H1 (cell line): Measurements from ENCODE around the gene CPT2. TPM values are rescaled to one million over a fixed set of nuclear protein-coding genes. Genes with fewer than 3 reads are reported as not detected.

Experiments used
- CTCF ChIA-PET: fragments of 300-600 bp; sonication (Branson Sonifier 250); formaldehyde crosslinking; loops from one replicate; lab custom pipeline; 2021; ENCODE audit not compliant: partially characterized antibody; lab: Charles Lee
- POLR2A ChIA-PET: fragments of 300-600 bp; sonication (Branson Sonifier 250); formaldehyde crosslinking; loops from one replicate; lab custom pipeline; 2021; ENCODE audit warnings: inconsistent platforms; ENCODE audit not compliant: partially characterized antibody; lab: Charles Lee
- DNase-seq, 2 experiments: peaks; one replicate each; pipeline versions ENCODE4 v3.0.0 to v3.0.0-alpha.2; 2010 to 2022; ENCODE audit warnings: low spot score in 2 of 2, low read depth in 1 of 2, mixed read lengths in 1 of 2
- FAIRE-seq: peaks from 2 replicates; lab custom pipeline; 2011; peaks lifted over from hg19 to GRCh38; lab: Jason Lieb, UNC
- H2AFZ ChIP-seq: 2 replicates; pipeline ENCODE4 v1.8.1; 2012; ENCODE audit warnings: low read length, inconsistent platforms
- H2AK5ac ChIP-seq: 2 replicates; pipeline ENCODE4 v1.6.1; 2013; ENCODE audit warnings: low read depth, low read length
- H2BK120ac ChIP-seq: replicated peaks from 2 replicates; pipeline ENCODE3; 2013; ENCODE audit warnings: low read depth, low read length, inconsistent platforms
- H2BK12ac ChIP-seq: 2 replicates; pipeline ENCODE4 v1.6.1; 2013; ENCODE audit warnings: low read depth, low read length
- H2BK15ac ChIP-seq: 2 replicates; pipeline ENCODE4 v1.6.1; 2013; ENCODE audit warnings: low read length
- H2BK20ac ChIP-seq: 2 replicates; pipeline ENCODE4 v1.6.1; 2013; ENCODE audit warnings: low read length
- H2BK5ac ChIP-seq: 2 replicates; pipeline ENCODE4 v1.6.1; 2013; ENCODE audit warnings: low read depth, low read length
- H3K14ac ChIP-seq: 2 replicates; pipeline ENCODE4 v1.6.1; 2013; ENCODE audit warnings: inconsistent platforms; ENCODE audit not compliant: insufficient read length
- H3K18ac ChIP-seq: 2 replicates; pipeline ENCODE4 v1.6.1; 2013; ENCODE audit warnings: low read length; ENCODE audit errors: extremely low read depth
- H3K23ac ChIP-seq: 2 replicates; pipeline ENCODE4 v1.6.1; 2013; ENCODE audit warnings: inconsistent platforms; ENCODE audit not compliant: insufficient read length
- H3K23me2 ChIP-seq: 2 replicates; pipeline ENCODE4 v1.6.1; 2013; ENCODE audit warnings: low read depth, low read length
- H3K27ac ChIP-seq: 2 replicates; pipeline ENCODE4 v1.6.1; 2011; ENCODE audit warnings: low read depth, low read length, inconsistent platforms
- H3K27me3 ChIP-seq, 4 experiments: replicated peaks in 1 of 4; 1 replicate in 1 of 4; 2 replicates in 3 of 4; pipeline versions ENCODE4 v1.6.1 to v1.8.1; 2011 to 2013; ENCODE audit warnings: low read length in 3 of 4, mild to moderate bottlenecking in 3 of 4, inconsistent platforms in 2 of 4, mixed read lengths in 2 of 4, moderate library complexity in 1 of 4; ENCODE audit not compliant: control insufficient read depth in 3 of 4, insufficient read depth in 3 of 4; ENCODE audit errors: extremely low read depth in 1 of 4
- H3K36me3 ChIP-seq, 4 experiments: 2 replicates each; pipeline versions ENCODE4 v1.6.1 to v1.8.1; 2011 to 2013; ENCODE audit warnings: mild to moderate bottlenecking in 4 of 4, low read length in 3 of 4, moderate library complexity in 2 of 4, control low read depth in 1 of 4, inconsistent platforms in 1 of 4; ENCODE audit not compliant: insufficient read depth in 4 of 4, control insufficient read depth in 2 of 4
- H3K4ac ChIP-seq: replicated peaks from 2 replicates; pipeline ENCODE3; 2013; ENCODE audit warnings: low read length, low read depth, mixed read lengths, inconsistent platforms; ENCODE audit not compliant: insufficient read length
- H3K4me1 ChIP-seq, 4 experiments: replicated peaks in 1 of 4; 1 replicate in 1 of 4; 2 replicates in 3 of 4; pipeline versions ENCODE4 v1.6.1 to v1.8.1; 2011 to 2013; ENCODE audit warnings: low read length in 3 of 4, inconsistent platforms in 2 of 4, mixed read lengths in 1 of 4; ENCODE audit not compliant: insufficient read depth in 4 of 4, control insufficient read depth in 3 of 4
- H3K4me2 ChIP-seq, 2 experiments: 2 replicates each; pipeline versions ENCODE4 v1.6.1 to v1.8.1; 2011 to 2013; ENCODE audit warnings: low read depth in 2 of 2, low read length in 2 of 2, control low read depth in 1 of 2, inconsistent platforms in 1 of 2, mild to moderate bottlenecking in 1 of 2; ENCODE audit not compliant: insufficient read depth in 1 of 2
- H3K4me3 ChIP-seq, 4 experiments: fragments of 200-600, 300-600 bp in 1 of 4; sonication (generic), shearing (Covaris generic), sonication (Bioruptor Twin) in 1 of 4; 2 replicates each; pipeline versions ENCODE4 v1.5.1 to v1.8.1; 2011 to 2016; ENCODE audit warnings: low read length in 4 of 4, low read depth in 3 of 4, control low read depth in 2 of 4, inconsistent platforms in 2 of 4, mild to moderate bottlenecking in 2 of 4, mixed read lengths in 1 of 4, moderate library complexity in 1 of 4; ENCODE audit not compliant: insufficient read depth in 2 of 4; ENCODE audit errors: extremely low read depth in 1 of 4
- H3K56ac ChIP-seq: replicated peaks from 2 replicates; pipeline ENCODE3; 2013; ENCODE audit warnings: low read depth, mild to moderate bottlenecking, mixed read lengths, low read length, inconsistent platforms; ENCODE audit not compliant: insufficient read length
- H3K79me1 ChIP-seq: 2 replicates; pipeline ENCODE4 v1.6.1; 2013; ENCODE audit warnings: low read depth, low read length, control low read depth
- H3K79me2 ChIP-seq, 2 experiments: 2 replicates each; pipeline versions ENCODE4 v1.6.1 to v1.8.1; 2012 to 2013; ENCODE audit warnings: low read length in 2 of 2, mild to moderate bottlenecking in 2 of 2, inconsistent platforms in 1 of 2; ENCODE audit not compliant: insufficient read depth in 2 of 2, control insufficient read depth in 1 of 2
- H3K9ac ChIP-seq, 4 experiments: replicated peaks in 1 of 4; 1 replicate in 1 of 4; 2 replicates in 3 of 4; pipeline versions ENCODE4 v1.6.1 to v1.8.1; 2011 to 2013; ENCODE audit warnings: low read depth in 3 of 4, low read length in 3 of 4, control low read depth in 2 of 4, mild to moderate bottlenecking in 2 of 4, moderate library complexity in 2 of 4, inconsistent platforms in 1 of 4; ENCODE audit errors: extremely low read depth in 1 of 4
- H3K9me3 ChIP-seq, 2 experiments: 2 replicates each; pipeline versions ENCODE4 v1.6.1 to v1.8.1; 2012 to 2013; ENCODE audit warnings: mild to moderate bottlenecking in 2 of 2, moderate library complexity in 2 of 2, control low read depth in 1 of 2, inconsistent platforms in 1 of 2, low read depth in 1 of 2, low read length in 1 of 2, mixed read lengths in 1 of 2; ENCODE audit not compliant: insufficient read depth in 2 of 2
- H4K20me1 ChIP-seq, 2 experiments: replicated peaks in 1 of 2; 2 replicates each; pipeline versions ENCODE3 to v1.8.1; 2011 to 2013; ENCODE audit warnings: inconsistent platforms in 2 of 2, low read length in 2 of 2, mild to moderate bottlenecking in 1 of 2; ENCODE audit not compliant: insufficient read depth in 2 of 2, control insufficient read depth in 1 of 2
- H4K5ac ChIP-seq: 2 replicates; pipeline ENCODE4 v1.6.1; 2013; ENCODE audit warnings: low read length, low read depth, mixed read lengths, inconsistent platforms; ENCODE audit not compliant: insufficient read length
- H4K8ac ChIP-seq: 2 replicates; pipeline ENCODE4 v1.8.0; 2013; ENCODE audit warnings: mild to moderate bottlenecking, moderate library complexity, low read length, inconsistent platforms; ENCODE audit not compliant: insufficient read depth; ENCODE audit errors: extremely low read depth
- H4K91ac ChIP-seq: replicated peaks from 2 replicates; pipeline ENCODE3; 2013; ENCODE audit warnings: low read length, mixed read lengths, inconsistent platforms; ENCODE audit not compliant: insufficient read length
- BCL11A ChIP-seq, 2 experiments: IDR thresholded peaks; one replicate each; pipeline ENCODE4 v1.6.1; 2011; ENCODE audit warnings: low read depth in 2 of 2, low read length in 2 of 2, mild to moderate bottlenecking in 2 of 2
- CBX8 ChIP-seq: fragments of 300-800, 300-1000 bp; sonication (generic); IDR thresholded peaks from 2 replicates; pipeline ENCODE4 v1.7.1; 2016; ENCODE audit warnings: low read depth, low read length, borderline replicate concordance
- EP300 ChIP-seq, 2 experiments: IDR thresholded peaks; 1 replicate in 1 of 2; 2 replicates in 1 of 2; pipeline ENCODE4 v1.6.1; 2011 to 2012; ENCODE audit warnings: low read depth in 2 of 2, low read length in 2 of 2, mild to moderate bottlenecking in 2 of 2, borderline replicate concordance in 1 of 2, inconsistent platforms in 1 of 2, moderate library complexity in 1 of 2
- JUN ChIP-seq: IDR thresholded peaks from 2 replicates; pipeline ENCODE4 v1.6.1; 2011; ENCODE audit warnings: low read depth, mild to moderate bottlenecking, improper control_type of control experiment, low read length
- KDM5A ChIP-seq: fragments of 200-600 bp; IDR thresholded peaks from 2 replicates; pipeline ENCODE4 v1.7.1; 2012; ENCODE audit warnings: mild to moderate bottlenecking, low read length, inconsistent platforms, mixed read lengths
- NRF1 ChIP-seq: IDR thresholded peaks from 2 replicates; pipeline ENCODE4 v1.6.1; 2011; ENCODE audit warnings: mild to moderate bottlenecking, low read depth, low read length, improper control_type of control experiment
- PHF8 ChIP-seq: fragments of 200-600 bp; sonication (generic); conservative IDR thresholded peaks from 2 replicates; pipeline ENCODE4 v1.7.1; 2012; ENCODE audit warnings: low read depth, mild to moderate bottlenecking, inconsistent platforms, low read length, moderate library complexity
- POLR2A ChIP-seq, 2 experiments: IDR thresholded peaks; 1 replicate in 1 of 2; 2 replicates in 1 of 2; pipeline ENCODE4 v1.6.1; 2011; ENCODE audit warnings: low read depth in 2 of 2, low read length in 2 of 2, mild to moderate bottlenecking in 2 of 2; ENCODE audit errors: control extremely low read depth in 1 of 2
- RAD21 ChIP-seq, 2 experiments: IDR thresholded peaks in 1 of 2; conservative IDR thresholded peaks in 1 of 2; 2 replicates each; pipeline ENCODE4 v1.6.1; 2011; ENCODE audit warnings: low read depth in 2 of 2, low read length in 2 of 2, improper control_type of control experiment in 1 of 2, inconsistent platforms in 1 of 2, mild to moderate bottlenecking in 1 of 2, moderate library complexity in 1 of 2
- RNF2 ChIP-seq: fragments of 200-900, 300-1000 bp; sonication (generic); IDR thresholded peaks from 2 replicates; pipeline ENCODE4 v1.7.1; 2016; ENCODE audit warnings: borderline replicate concordance, low read depth, mild to moderate bottlenecking, antibody characterized with exemption, low read length; ENCODE audit not compliant: poor library complexity, severe bottlenecking; ENCODE audit errors: missing control alignments
- SIN3A ChIP-seq, 2 experiments: IDR thresholded peaks in 1 of 2; conservative IDR thresholded peaks in 1 of 2; 2 replicates each; pipeline ENCODE4 v1.6.1; 2011 to 2012; ENCODE audit warnings: low read length in 2 of 2, improper control_type of control experiment in 1 of 2, low read depth in 1 of 2, mild to moderate bottlenecking in 1 of 2
- SUZ12 ChIP-seq: fragments of 200-600 bp; sonication (generic); IDR thresholded peaks from 2 replicates; pipeline ENCODE4 v1.6.1; 2012; ENCODE audit warnings: mild to moderate bottlenecking, inconsistent platforms, low read length, moderate library complexity, mixed read lengths
- WGBS, 2 experiments: shearing (Covaris generic) in 1 of 2; methylation state at CpG; one replicate each; pipeline versions ENCODE4 v1.1.6 to v1.1.7; 2013 to 2015; ENCODE audit warnings: low lambda C conversion rate in 2 of 2, mixed read lengths in 2 of 2, inconsistent platforms in 1 of 2, low coverage in 1 of 2, missing lambda C conversion rate in 1 of 2; ENCODE audit not compliant: insufficient replicate concordance in 2 of 2, insufficient coverage in 1 of 2, insufficient read length in 1 of 2; ENCODE audit errors: extremely low coverage in 1 of 2, missing lambda C conversion rate in 1 of 2; 5-methylcytosine and 5-hydroxymethylcytosine counted together
- polyA plus RNA-seq, 7 experiments: library from polyadenylated mRNA; depleted of rRNA in 3 of 7; stranded (reverse) in 5 of 7; unstranded in 2 of 7; fragments of >200 nt in 5 of 7; fragments of 200-250 nt in 2 of 7; gene quantifications; 1 replicate in 5 of 7; 2 replicates in 1 of 7; 4 replicates in 1 of 7; pipeline versions ENCODE4 v1.2.1 to v1.2.3, GENCODE V29; 2011 to 2013; ENCODE audit warnings: missing spikeins in 2 of 7, mixed read lengths in 2 of 7
- total RNA-seq: library from RNA; stranded (reverse); fragmentation: NEBNext Ultra II Directional; extraction: Animal tissue kit (Norgen Biotek cat#: 25700); gene quantifications from 2 replicates; pipeline ENCODE4 v1.2.1, GENCODE V29; 2021
- TF ChIP-seq, protein P1 (sequence below): IDR thresholded peaks from 2 replicates; pipeline ENCODE4 v1.6.1; 2011; ENCODE audit warnings: low read depth, mild to moderate bottlenecking, low read length; ENCODE audit not compliant: insufficient read depth

The CPT2 gene
- total and polyA plus RNA-seq, 2 of the 8 experiments (the other 6 are each of a cell fraction or from before 2014, with no cell fraction given): 23.9 to 25.5 TPM

DNA sequence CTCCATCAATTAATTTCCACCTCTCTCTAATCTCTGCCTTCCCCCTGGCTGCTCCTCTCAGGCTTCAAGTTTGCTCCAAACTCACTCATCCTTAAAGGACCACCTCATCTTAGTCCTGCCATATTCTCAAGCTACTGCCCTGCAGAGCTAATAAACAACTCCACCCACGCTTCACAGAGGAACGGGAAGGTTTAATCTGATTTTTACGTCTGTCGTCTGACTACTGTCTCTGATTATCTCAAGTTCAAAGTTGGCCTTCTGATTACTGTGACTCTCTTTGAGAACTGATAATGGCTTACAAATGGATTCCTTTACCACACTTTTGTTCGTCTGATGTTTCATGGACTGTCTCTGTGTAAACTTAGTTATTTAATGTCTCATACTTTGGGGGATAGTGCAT is 7.6 kb upstream of the CPT2 start:
- no peak overlapping the region for H2BK5ac ChIP-seq
- no peak overlapping the region for H3K27ac ChIP-seq
- H3K4me3 ChIP-seq: no peak overlapping the region
- no peaks in the 10 kb centered on the region for H3K79me2 ChIP-seq
- H3K14ac ChIP-seq: no peak overlapping the region
- H4K5ac ChIP-seq: no peak overlapping the region
- H3K18ac ChIP-seq: no peak overlapping the region
- H3K9ac ChIP-seq: no peak overlapping the region
- no peaks in the 10 kb centered on the region for H3K4me1 ChIP-seq
- H3K4me2 ChIP-seq: no peak overlapping the region
- no peaks in the 10 kb centered on the region for H3K23me2 ChIP-seq
- no peak overlapping the region for H2BK20ac ChIP-seq
- 98% methylated on average over 5 of the region's 5 CpGs; no CpG with 5 or more reads in 1 of the 2 experiments for WGBS, 2 experiments
- POLR2A ChIA-PET: no interaction called here
- H2AK5ac ChIP-seq: no peak overlapping the region
- H4K8ac ChIP-seq: no peak overlapping the region
- H3K56ac ChIP-seq: no peak overlapping the region
- no peaks in the 10 kb centered on the region for H3K9me3 ChIP-seq
- no peak overlapping the region for H2AFZ ChIP-seq
- no peak overlapping the region for H2BK120ac ChIP-seq
- no peak overlapping the region for H3K23ac ChIP-seq
- H4K91ac ChIP-seq: no peak overlapping the region
- H3K36me3 ChIP-seq: no peaks in the 10 kb centered on the region
- no peaks in the 10 kb centered on the region for H4K20me1 ChIP-seq
- H3K27me3 ChIP-seq: no peaks in the 10 kb centered on the region; a peak in 1 of 7 replicates
- H2BK15ac ChIP-seq: no peak overlapping the region
- H3K4ac ChIP-seq: no peak overlapping the region
- CTCF ChIA-PET: interaction anchor here (1.2 to 2.0 kb wide), 4 partner anchors 8 to 128 kb away, joined by 3 to 6 read pairs (median 4); no protein-coding TSS in a partner anchor
- H3K79me1 ChIP-seq: no peaks in the 10 kb centered on the region
- H2BK12ac ChIP-seq: no peak overlapping the region
- no peak for DNase-seq
- no peak for FAIRE-seq
- TF ChIP-seq EP300 (IDR thresholded peaks at IDR 0.05; ENCODE audit: borderline replicate concordance in 1 of 2, low read depth in 2 of 2, low read length in 2 of 2) (no peak), SUZ12 (no peak), RAD21 (IDR thresholded peaks at IDR 0.05 in 1 of 2, conservative IDR thresholded peaks at IDR 0.05 in 1 of 2; ENCODE audit: low read depth in 2 of 2, low read length in 2 of 2) (no peak), NRF1 (no peak), CBX8 (no peak), RNF2 (no peak), SIN3A (conservative IDR thresholded peaks at IDR 0.05 in 1 of 2, IDR thresholded peaks at IDR 0.05 in 1 of 2; ENCODE audit: low read depth in 1 of 2, low read length in 2 of 2) (no peak), PHF8 (no peak), POLR2A (IDR thresholded peaks at IDR 0.05; ENCODE audit: control extremely low read depth in 1 of 2, low read depth in 2 of 2, low read length in 2 of 2) (no peak), KDM5A (no peak), JUN (no peak), BCL11A (IDR thresholded peaks at IDR 0.05; ENCODE audit: low read depth in 2 of 2, low read length in 2 of 2) (no peak)
- TF ChIP-seq, protein P1, sequence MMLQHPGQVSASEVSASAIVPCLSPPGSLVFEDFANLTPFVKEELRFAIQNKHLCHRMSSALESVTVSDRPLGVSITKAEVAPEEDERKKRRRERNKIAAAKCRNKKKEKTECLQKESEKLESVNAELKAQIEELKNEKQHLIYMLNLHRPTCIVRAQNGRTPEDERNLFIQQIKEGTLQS: no peak
